ENCODE data around the gene MYT1. TPM values are rescaled to one million over a fixed set of nuclear protein-coding genes. Genes with fewer than 3 reads are reported as not detected.

The MYT1 gene
- total RNA-seq, 2 donors from 2014 or later, result 0.19 to 0.22 TPM

- intact Hi-C loops (cut with DNase I), result no loop called here
- TF ChIP-seq, protein P1, sequence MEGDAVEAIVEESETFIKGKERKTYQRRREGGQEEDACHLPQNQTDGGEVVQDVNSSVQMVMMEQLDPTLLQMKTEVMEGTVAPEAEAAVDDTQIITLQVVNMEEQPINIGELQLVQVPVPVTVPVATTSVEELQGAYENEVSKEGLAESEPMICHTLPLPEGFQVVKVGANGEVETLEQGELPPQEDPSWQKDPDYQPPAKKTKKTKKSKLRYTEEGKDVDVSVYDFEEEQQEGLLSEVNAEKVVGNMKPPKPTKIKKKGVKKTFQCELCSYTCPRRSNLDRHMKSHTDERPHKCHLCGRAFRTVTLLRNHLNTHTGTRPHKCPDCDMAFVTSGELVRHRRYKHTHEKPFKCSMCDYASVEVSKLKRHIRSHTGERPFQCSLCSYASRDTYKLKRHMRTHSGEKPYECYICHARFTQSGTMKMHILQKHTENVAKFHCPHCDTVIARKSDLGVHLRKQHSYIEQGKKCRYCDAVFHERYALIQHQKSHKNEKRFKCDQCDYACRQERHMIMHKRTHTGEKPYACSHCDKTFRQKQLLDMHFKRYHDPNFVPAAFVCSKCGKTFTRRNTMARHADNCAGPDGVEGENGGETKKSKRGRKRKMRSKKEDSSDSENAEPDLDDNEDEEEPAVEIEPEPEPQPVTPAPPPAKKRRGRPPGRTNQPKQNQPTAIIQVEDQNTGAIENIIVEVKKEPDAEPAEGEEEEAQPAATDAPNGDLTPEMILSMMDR (IDR thresholded peaks at IDR 0.05), result no peak
- Histone ChIP-seq H3K4me1 (no peaks in the 10 kb centered on the region), H3K4me3 (no peak overlapping the region), H3K27ac (no peak overlapping the region), H3K9ac (ENCODE audit: low read depth in 2 of 2, low read length in 2 of 2) (no peak overlapping the region), H3K36me3 (no peaks in the 10 kb centered on the region), H3K27me3 (peaks cover 14% of the 10 kb centered on the region), H3K9me3 (no peaks in the 10 kb centered on the region)
- DNase-seq, result no peak
These were observed 5.6 kb upstream of the MYT1 start for GRCh38 chr20:64158346-64159285.

GRCh38 chr20:64159286-64159680, 5.0 kb upstream of the MYT1 start:
- Histone ChIP-seq H3K27ac (no peak overlapping the region), H3K4me3 (no peak overlapping the region), H3K36me3 (no peaks in the 10 kb centered on the region), H3K9me3 (no peaks in the 10 kb centered on the region), H3K27me3 (peaks cover 14% of the 10 kb centered on the region), H3K9ac (ENCODE audit: low read depth in 2 of 2, low read length in 2 of 2) (no peak overlapping the region), H3K4me1 (no peaks in the 10 kb centered on the region)
- TF ChIP-seq, protein P1 (IDR thresholded peaks at IDR 0.05), result no peak
- DNase-seq, result no peak
- intact Hi-C loops (cut with DNase I), result no loop called here

DNA sequence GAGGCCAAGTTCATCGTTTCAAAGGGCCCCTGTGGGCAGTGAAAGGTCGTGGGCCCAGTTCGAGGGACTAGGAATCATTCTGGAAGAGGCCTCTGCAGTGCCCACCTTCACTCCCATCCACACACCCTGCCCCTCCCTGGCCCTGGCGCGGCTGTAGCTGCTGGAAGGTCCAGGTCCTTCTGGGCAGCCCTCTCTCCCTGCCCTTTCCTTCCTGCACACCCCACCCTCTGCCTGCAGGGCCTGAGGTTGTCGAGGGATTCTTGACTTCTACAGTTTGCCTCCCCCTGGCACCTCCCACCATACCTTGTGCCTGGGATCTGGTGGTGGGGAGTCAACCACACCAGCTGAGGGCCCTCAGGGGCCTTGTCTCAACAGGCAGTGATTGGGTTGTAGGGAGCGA, 4.5 kb upstream of the MYT1 start:
- Histone ChIP-seq H3K27me3 (peaks cover 14% of the 10 kb centered on the region), H3K9me3 (no peaks in the 10 kb centered on the region), H3K27ac (no peak overlapping the region), H3K9ac (ENCODE audit: low read depth in 2 of 2, low read length in 2 of 2) (no peak overlapping the region), H3K36me3 (no peaks in the 10 kb centered on the region), H3K4me3 (no peak overlapping the region), H3K4me1 (no peaks in the 10 kb centered on the region)
- intact Hi-C loops (cut with DNase I), result loop anchor here (10.0 kb wide), 1 partner anchor 1135 kb away; no protein-coding TSS in a partner anchor
- TF ChIP-seq, protein P1 (IDR thresholded peaks at IDR 0.05), result no peak
- DNase-seq, result no peak

DNA sequence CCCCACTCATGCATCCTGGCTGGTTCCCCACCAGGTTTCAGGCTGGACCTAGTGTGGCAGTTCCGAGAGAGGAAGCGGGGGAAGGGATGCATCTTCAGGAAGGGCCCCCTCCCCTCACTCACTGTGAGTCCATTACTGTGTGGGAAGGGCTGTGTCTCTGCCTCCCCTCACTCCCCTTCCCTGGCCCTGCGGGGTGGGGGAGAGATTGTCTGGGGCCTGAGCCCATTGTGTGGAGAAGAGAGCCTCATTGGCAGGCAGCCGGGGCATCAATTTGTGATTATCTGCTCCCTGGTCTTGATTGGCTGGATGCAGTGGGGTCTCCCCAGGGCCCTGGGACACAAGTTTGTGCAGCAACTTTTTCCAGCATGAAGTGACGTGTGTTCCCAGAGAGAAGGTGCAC, 4.1 kb upstream of the MYT1 start:
- no peaks in the 10 kb centered on the region for H3K36me3 ChIP-seq
- no peak overlapping the region for H3K4me3 ChIP-seq
- no peak overlapping the region for H3K27ac ChIP-seq
- TF ChIP-seq, protein P1 (IDR thresholded peaks at IDR 0.05), result no peak
- H3K4me1 ChIP-seq, result no peaks in the 10 kb centered on the region
- H3K9ac ChIP-seq (ENCODE audit: low read depth in 2 of 2, low read length in 2 of 2), result no peak overlapping the region
- H3K27me3 ChIP-seq, result peaks cover 14% of the 10 kb centered on the region
- H3K9me3 ChIP-seq, result no peaks in the 10 kb centered on the region
- intact Hi-C loops (cut with DNase I), result loop anchor here (10.0 kb wide), 1 partner anchor 1135 kb away; no protein-coding TSS in a partner anchor
- no peak for DNase-seq

GRCh38 chr20:64160526-64161355, 3.5 kb upstream of the MYT1 start:
- TF ChIP-seq, protein P1 (IDR thresholded peaks at IDR 0.05), result no peak
- Histone ChIP-seq H3K27ac (no peak overlapping the region), H3K27me3 (peaks cover 14% of the 10 kb centered on the region), H3K36me3 (no peaks in the 10 kb centered on the region), H3K9me3 (no peaks in the 10 kb centered on the region), H3K9ac (ENCODE audit: low read depth in 2 of 2, low read length in 2 of 2) (no peak overlapping the region), H3K4me3 (no peak overlapping the region), H3K4me1 (no peaks in the 10 kb centered on the region)
- intact Hi-C loops (cut with DNase I), result loop anchor here (10.0 kb wide), 1 partner anchor 1136 kb away; no protein-coding TSS in a partner anchor
- DNase-seq, result no peak

Data from colonic mucosa (tissue), 4 donors.